GM21717 (cell line): ENCODE results near the gene OVCH1.

Source experiments
- ATAC-seq: cut with Tn5 transposase; IDR thresholded peaks from one replicate; pipeline ENCODE4 v1.9.1; 2021; ENCODE audit warnings: mild to moderate bottlenecking, moderate library complexity; ENCODE audit not compliant: unreplicated experiment

Gene OVCH1, protein sequence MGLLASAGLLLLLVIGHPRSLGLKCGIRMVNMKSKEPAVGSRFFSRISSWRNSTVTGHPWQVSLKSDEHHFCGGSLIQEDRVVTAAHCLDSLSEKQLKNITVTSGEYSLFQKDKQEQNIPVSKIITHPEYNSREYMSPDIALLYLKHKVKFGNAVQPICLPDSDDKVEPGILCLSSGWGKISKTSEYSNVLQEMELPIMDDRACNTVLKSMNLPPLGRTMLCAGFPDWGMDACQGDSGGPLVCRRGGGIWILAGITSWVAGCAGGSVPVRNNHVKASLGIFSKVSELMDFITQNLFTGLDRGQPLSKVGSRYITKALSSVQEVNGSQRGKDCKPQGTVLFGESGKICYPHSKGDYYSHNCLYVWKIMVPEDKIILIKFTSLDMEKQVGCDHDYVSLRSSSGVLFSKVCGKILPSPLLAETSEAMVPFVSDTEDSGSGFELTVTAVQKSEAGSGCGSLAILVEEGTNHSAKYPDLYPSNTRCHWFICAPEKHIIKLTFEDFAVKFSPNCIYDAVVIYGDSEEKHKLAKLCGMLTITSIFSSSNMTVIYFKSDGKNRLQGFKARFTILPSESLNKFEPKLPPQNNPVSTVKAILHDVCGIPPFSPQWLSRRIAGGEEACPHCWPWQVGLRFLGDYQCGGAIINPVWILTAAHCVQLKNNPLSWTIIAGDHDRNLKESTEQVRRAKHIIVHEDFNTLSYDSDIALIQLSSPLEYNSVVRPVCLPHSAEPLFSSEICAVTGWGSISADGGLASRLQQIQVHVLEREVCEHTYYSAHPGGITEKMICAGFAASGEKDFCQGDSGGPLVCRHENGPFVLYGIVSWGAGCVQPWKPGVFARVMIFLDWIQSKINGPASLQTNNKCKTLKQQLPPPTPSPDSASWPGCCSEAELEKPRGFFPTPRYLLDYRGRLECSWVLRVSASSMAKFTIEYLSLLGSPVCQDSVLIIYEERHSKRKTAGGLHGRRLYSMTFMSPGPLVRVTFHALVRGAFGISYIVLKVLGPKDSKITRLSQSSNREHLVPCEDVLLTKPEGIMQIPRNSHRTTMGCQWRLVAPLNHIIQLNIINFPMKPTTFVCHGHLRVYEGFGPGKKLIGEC

DNA sequence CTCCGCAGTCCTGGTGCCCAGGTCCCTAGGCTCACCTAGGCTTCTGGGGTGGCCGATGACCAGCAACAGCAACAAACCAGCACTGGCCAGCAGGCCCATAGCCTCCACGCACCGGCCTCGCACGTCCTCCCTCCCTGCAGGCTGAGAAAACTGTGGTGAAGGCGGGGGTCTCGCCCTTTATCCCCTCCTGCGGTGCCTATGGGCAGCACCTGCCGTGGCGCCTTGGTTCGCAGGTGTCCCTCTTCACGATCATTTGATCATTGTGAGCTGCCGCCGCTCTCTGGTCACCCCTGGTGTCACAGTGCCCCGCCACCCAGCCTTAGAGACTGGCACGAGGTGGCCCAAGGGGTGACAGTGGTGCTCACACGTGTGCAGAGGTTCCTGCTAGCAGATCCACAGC lies at the start of gene OVCH1:
TSS of gene OVCH1 (minus strand) at position 99 of the 400 bp plus-strand sequence. CDS start at position 99, 0 bp downstream.
- ATAC-seq, result no peak

DNA sequence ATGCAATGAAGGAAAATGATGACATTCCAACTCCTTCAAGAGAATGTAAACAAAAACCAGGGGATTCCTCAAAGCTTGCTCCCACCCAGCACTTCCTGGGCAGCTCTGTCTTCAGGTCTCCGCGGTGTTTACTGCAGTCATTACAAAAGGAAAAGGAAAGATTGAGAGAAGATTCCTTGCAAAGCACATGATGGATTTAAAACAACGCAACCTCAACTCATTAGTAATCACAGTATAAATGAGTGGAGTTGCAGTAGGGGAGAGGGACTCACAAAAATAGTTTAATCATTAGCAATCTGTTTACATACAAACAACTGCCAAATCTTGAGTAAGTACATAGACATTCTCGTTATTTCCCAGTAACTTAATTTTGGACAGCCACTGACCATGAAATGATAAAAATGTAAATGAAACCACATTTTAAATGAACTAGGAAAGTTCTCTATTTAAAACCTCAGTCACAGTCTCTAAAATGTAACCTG lies 49.7 kb upstream of the OVCH1 start:
- no peak for ATAC-seq

DNA sequence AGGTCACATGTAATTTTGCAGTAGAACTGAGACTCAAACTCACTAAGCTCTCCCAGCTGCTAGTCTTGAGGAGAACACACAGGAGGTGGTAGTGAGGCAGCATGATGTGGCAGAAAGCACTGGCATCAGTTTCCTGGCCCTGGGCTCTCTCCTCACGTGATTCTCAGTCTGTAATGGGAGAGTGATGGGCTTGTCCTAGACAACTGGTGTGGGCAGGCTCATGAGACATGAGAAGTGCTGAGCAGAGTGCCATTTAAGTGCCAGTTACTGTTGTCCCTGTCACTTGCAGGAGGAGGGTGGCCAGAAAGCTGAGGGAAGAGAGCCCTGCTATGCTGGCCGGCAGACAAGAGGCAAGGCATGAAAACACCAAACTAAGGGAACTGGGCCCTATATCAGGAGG lies 48.5 kb upstream of the OVCH1 start:
- no peak for ATAC-seq

DNA sequence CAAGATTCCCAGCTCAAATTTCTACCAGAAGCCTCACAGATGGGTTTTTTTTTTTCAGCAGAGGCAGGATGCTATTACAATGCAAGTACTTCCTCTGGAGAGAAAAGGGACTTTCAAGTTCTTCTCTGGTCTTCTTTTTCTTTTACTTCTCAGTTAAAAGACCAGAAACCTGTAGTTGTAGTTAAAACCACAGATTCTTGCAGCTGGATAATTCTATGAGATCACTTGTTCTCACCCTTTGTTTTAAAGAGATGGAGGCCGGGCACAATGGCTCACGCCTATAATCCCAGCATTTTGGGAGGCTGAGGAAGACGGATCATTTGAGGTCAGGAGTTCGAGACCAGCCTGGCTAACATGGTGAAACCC lies 47.6 kb upstream of the OVCH1 start:
- ATAC-seq, result peak; percentile 73

DNA sequence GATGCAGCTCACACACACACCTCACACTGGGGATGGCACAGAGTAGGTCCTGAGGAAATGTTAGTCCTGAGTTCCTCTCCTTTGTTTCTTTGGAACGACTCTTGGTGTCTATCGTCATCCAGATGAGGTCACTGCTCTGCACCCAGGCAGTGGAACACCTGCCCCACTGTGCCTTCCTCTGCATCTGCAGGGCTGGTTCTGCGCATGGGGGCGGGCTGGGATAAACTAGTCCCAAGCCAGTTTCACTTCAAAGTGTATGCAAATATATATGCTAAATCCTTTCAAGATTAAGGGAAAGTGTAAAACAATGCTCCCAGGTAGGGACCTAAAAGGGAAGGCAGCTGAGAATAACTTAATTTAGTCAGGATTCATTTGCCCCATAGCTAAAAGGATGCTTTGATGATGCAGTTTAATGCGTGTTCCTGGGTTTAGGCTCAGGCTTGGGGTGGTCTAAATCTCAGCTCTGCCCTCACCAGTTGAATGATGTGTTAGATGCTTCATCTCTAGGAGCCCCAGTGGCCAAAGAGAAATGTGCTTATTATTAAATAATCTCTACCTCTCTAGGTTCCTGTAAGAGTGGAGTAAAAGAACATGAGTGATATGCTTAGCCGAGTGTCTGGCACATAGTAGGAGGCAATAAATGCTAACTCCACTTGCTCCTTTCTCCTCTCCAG lies 47.1 kb upstream of the OVCH1 start:
- ATAC-seq, result no peak

DNA sequence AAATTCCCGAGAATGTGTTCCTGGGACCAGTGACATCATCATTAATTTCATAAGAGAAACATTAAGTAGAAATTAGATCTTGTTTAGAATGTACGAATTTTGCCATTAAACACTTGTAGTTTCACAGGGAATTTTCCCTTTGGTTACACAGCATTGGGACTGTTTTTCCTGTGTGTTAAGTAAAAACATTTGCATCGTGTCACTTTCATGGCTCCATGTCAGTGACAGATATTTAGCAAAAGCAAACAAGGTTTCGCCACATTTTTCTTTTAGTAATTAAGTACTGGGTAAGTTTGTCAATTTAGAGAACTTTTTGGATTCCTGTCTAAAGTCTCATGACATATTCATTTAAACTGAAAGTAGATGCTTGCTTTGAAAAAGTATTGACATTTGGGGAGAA lies 45.5 kb upstream of the OVCH1 start:
- ATAC-seq, result no peak

DNA sequence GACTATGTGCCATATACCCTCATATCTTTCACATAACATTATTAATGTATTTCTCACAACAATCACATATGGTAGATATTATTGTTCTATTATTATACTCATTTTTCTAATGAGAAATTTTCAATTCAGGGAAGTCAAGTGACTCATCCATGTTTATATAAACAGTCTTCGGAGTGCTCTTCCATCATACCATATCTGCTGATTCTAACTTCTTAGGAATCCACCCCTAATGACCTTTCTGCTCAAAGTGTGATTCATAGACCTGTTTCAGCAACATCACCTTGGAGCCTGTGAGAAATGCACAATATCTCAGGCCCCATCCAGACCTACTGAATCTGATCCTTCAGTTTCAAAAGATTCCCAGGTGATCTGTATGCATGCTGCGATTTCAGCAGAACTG lies 39.8 kb upstream of the OVCH1 start:
- ATAC-seq, result no peak

DNA sequence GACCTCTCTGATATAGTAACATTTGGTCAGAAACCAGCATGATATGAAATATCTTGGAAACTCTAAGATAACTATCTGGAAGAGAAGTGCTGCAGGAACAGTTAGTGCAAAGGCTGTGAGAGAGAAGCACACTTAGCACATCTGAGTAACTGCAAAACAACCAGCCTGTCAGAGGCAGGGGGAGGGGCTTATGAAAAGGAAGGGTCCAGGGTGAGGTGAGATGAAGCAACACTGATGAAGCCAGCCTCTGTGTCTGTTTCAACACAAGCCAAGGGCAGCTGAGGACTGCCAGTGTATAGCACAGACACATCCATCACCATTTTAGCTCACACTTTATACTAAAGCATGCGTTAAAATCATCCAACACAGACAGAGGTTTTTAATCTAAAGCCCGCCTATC lies 37.4 kb upstream of the OVCH1 start:
- no peak for ATAC-seq

DNA sequence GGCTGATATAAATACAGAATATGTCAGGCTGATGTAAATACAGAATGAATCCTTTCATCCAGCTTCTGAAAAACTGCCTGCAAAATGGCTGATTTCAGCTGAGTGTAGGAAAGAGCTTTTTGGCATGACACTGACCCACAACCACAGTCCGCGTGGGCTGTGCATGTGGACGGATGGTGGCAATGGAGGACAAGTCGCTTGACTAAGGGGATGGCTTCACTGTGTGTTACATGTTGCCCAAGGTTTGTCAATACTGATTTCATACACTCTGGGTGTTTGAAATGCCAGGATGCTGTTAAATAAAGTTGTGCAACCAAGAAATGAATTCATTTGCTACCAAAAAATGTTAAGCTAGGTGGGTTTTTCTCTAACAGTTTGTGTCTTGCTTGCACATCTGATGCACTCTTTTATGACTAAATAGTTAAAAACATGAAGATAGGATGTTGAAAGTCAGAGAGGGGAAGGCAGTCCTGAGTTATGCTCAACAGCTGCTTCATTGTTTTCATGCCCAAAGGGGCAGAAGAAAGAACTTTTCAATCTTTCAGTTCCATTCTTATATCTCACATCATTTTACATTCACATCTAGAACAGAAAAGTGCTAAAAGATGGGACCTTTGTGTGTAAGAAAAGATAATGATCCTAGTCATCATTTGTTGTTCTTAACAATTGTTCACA lies 36.5 kb upstream of the OVCH1 start:
- ATAC-seq, result no peak

DNA sequence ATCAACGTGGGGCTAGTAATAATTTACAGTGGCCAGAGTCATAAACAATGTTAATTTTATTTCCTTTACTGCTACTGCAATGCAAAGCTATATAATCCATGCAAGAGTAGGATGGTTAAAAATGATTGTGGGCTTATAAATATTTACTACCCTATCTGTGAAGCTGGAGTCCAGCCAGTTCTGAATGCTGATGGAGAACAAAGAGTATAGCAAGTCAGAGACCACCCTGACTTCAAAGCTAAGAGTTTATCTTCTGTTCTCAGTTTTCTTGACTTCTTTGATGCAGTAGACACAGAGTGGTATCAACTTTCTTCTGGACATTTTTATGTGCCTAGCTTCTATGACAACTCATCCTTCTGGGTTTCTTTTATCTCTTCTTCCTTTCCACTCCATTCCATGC lies 34.0 kb upstream of the OVCH1 start:
- ATAC-seq, result no peak

DNA sequence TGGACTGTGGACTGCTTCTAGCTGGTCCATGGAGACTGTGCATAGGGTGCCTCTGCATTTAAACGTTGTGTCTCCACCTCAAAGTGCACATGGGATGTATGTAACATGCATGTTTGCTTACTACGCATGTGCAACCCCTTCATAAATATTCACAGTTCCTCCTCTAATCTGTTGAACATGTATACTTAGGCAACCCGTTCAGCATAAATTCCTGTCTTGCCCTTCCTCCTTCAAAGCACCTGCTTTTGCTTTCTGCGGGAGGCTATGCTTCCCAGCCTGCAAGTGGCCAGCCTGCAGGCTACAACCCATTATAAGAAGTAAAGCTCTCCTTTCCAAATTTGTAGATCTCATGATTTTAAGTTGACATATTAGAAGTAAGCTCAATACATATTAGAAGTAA lies 33.0 kb upstream of the OVCH1 start:
- no peak for ATAC-seq

DNA sequence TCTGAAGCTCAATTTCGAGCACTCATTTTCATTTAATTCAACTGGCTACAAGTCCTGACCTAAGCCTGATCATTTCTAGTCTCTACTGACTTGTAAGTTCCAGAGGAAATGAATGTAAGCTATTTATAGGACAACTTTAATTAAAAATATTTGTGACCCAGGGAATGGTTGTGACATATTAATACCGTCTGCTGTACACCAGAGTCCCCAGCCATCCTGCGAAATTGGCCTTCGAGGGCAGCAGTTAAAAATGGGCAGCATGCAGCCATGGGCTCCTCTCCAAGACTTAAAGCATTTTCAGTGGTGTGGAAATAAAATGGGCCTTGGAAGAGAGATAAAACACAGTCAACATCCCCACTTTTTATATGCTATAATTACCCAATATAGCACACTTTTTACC lies 30.7 kb upstream of the OVCH1 start:
- ATAC-seq, result no peak

DNA sequence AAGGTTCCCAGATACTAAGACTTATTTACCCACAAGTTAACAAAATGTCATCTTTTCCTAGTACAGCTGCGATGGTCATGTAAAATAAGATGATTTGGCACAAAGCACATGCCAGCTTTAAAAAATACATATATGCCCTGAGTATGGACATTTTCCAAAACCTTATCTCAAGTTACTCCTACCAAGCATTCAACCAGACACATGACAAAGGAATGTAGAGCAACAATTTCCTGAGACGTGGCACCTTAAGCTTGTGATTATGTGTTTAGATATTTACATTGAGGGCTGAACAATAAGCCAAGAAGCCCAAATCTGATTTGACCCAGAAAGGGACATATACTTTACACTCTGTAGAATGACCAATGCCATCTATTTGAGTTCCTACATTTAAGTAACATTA lies 24.5 kb upstream of the OVCH1 start:
- no peak for ATAC-seq

DNA sequence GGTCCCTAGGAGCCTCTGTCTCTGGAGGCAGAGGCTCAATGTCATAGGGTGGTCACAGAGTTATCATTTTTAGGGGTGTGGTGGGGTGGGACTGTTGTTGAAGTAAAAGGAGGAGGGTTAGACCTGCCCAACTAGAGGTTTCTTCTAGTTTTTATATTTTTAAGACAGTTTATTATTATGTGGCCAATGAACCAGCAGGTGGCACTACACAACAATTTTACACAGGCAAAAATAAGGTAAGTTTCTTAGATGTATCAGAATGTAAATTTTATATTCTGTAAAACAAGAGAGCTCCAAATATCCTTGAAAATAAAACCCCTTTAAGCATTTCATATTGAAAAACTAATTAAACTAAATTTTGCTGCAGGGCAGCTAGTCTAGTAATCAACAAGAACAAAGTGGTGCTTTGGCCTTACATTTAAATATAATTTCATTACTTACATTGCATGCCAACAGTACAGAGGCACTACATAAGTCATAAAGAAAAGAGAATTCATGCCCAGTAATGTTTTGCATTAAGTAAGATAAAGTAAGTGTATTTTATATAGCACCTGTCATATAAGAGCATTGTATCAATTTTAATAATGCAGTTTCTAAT lies 22.2 kb upstream of the OVCH1 start:
- no peak for ATAC-seq

DNA sequence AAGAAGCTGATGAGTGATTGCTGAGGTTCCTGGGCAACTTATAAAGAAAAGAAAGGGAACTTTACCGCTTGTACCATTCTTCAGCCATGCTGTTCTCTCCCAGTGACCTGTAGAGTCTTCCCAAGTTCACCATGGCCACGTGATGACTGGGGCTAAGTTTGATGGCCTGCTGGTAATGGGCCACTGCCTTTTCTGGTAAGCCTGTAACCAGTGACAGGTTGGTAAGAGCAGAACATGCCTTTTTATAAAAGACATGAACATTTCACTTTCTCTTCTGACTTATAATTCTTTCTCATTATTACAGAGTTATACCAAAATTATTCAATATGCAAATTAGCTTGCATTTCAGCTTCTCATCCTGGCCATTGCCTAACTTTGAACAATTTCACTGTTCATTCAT lies 20.9 kb upstream of the OVCH1 start:
- ATAC-seq, result no peak

DNA sequence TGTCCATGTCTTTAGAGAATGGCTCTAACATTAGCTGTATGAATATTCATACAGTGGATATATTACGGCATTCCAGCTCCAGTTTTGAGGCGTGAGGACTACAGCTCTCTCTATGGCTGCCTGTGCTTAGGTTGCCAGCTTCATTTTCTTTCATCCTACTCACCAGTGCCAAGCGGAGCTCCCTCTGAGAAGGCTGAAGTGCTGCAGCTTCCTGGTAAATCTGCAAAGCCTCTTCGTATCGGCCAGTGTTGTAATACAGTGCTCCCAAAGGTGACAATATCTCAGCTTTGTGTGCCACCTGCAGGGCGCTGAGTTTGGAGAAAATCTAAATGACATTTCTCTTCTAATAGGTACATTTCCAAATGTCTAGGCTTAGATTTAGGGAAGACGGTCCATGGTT lies 19.8 kb upstream of the OVCH1 start:
- ATAC-seq, result no peak

DNA sequence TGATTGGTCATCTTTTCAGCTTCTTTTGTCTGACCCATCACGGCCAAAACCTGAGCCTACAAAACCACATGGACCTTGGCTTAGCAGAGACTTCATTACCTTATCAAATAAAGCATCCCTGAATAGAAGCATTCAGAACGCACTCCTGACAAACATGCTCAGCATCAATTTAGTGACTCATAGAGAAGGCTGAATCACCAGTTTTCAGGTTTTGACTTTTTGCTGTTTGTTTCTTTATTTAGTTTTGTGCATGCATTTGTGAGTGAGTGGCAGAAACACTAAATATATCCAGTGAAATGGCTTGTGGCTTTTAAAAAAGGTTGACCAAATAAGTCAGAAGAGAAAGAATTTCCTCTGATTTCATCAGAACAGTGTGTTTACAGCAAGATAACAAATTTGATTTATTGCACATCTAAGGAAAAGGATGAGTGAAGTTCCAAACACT lies 19.0 kb upstream of the OVCH1 start:
- ATAC-seq, result no peak

DNA sequence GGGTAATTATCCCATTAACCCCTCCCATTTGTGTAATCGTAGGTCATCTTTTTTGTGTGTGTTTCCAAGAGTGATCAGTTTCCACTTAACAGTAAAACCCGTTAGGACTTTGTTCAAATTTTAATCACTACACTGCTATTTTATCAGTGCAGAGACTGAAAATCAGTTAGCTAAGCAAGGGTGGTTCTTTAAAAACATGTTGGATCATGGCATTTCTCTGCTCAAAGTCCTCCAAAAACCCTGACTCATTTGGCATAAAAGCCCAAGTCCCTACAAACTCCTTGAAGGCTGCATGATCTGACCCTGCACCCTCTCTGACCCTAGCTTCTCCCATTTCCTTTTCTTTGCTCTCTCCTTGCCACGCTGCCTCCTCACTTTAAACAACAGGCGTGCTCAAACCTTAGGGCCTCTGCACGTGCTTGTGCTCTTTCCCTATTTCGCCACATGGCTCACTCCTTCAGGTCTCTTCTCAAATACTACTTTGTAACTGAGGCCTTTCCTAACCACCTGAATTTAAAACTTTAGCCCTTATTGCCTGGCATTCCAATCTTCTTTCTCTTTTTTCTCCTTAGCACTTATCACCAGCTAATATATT lies 13.2 kb upstream of the OVCH1 start:
- no peak for ATAC-seq

DNA sequence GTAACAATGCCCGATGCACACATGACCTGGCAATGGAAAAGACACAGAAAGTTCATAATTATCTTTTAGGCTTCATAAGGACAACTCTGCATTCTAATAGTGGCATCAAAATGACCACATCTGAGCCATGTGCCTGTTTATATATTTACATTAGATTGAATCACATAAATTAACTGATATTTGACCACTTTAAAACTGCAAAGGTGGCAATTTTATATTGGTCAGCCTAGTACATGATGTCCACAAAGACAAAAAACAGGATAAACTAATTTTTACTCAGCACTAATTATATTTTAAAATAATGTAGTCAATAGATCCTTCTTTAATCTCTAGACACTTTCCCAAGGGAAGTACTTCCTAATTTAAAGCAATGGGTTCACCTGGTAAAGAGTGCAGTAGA lies 12.0 kb upstream of the OVCH1 start:
- ATAC-seq, result no peak

DNA sequence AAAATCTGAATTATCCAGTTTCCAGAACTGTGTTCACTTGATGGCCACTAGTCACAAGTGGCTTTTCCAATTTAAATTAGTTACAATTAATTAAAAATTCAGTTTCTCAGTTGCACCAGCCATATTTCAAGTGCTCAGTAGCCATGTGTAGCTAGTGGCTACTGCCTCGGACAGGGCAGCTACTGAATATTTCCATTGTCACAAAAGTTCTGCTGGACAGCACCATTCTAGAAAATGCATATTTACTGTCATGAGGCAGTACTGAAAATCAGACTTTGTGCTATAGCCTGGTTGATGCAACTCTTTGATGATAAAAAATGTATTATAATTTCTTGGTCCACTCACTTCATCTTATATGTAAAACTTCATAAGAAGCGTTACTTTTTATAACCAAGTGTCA lies 11.5 kb upstream of the OVCH1 start:
- ATAC-seq, result no peak
